HEK293T (cell line): ENCODE results near the gene HAL.

Experiments
- CTBP1 ChIP-seq: fragments of 450-650 bp; IDR thresholded peaks from 2 replicates; pipeline ENCODE4 v1.6.1; 2016; ENCODE audit warnings: borderline replicate concordance
- SUZ12 ChIP-seq: fragments of 450-650 bp; IDR thresholded peaks from 2 replicates; pipeline ENCODE4 v1.6.1; 2016; ENCODE audit warnings: mild to moderate bottlenecking
- TARDBP ChIP-seq: fragments of 450-650 bp; IDR thresholded peaks from 2 replicates; pipeline ENCODE4 v1.6.1; 2016
- ZNF384 ChIP-seq: fragments of 450-650 bp; IDR thresholded peaks from 2 replicates; pipeline ENCODE4 v1.6.1; 2016

DNA sequence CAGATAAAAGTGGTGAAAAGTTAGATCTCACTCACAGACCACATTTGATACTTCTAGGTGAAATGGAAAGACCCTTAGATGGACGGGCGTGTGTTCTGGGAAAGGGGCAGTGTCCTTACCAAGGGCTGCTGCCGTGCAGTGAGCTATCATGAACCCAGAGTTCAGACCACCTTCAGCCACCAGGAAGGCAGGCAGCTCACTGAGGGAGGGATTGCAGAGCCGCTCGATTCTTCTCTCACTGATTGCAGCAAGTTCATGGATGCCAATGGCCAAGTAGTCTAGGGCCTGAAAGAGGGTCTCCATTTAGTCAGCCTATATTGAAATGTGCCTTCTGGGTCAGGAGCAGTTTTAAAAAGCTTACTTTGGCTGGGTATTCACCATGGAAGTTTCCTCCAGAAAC lies 15.7 kb downstream of the HAL start:
- TF ChIP-seq SUZ12: no peak
- TF ChIP-seq ZNF384: no peak
- TF ChIP-seq CTBP1: no peak
- no peak for TF ChIP-seq TARDBP
